Large intestine (tissue), 3 donors: ENCODE measurements around the gene FAM20B. TPM values are rescaled to one million over a fixed set of nuclear protein-coding genes. Genes with fewer than 3 reads are reported as not detected.
"Not testable (repeated sequence)": the region's sequence is repeated elsewhere in the genome, so short reads cannot be mapped to it uniquely, and the experiment has no call there.

Experiments used
- DNase-seq, 2 donors: peaks; one replicate each; pipeline versions ENCODE4 v3.0.0 to v3.0.0-alpha.2; 2013
- H3K27ac ChIP-seq: one replicate; pipeline ENCODE4 v1.5.1; 2013; ENCODE audit warnings: low read length
- H3K27me3 ChIP-seq: 2 replicates; pipeline ENCODE4 v1.6.1; 2013; ENCODE audit warnings: low read length; ENCODE audit not compliant: control insufficient read depth, insufficient read depth
- H3K36me3 ChIP-seq: 2 replicates; pipeline ENCODE4 v1.6.1; 2013; ENCODE audit warnings: low read length; ENCODE audit not compliant: control insufficient read depth, insufficient read depth
- H3K4me1 ChIP-seq: one replicate; pipeline ENCODE4 v1.6.1; 2013; ENCODE audit warnings: low read length; ENCODE audit not compliant: control insufficient read depth, insufficient read depth
- H3K4me3 ChIP-seq: one replicate; pipeline ENCODE4 v1.5.1; 2013; ENCODE audit warnings: low read length
- H3K9me3 ChIP-seq: one replicate; pipeline ENCODE4 v1.6.1; 2013; ENCODE audit warnings: mild to moderate bottlenecking, low read depth, low read length, moderate library complexity; ENCODE audit not compliant: control insufficient read depth
- WGBS: methylation state at CpG from one replicate; pipeline ENCODE4 v1.1.5; 2013; ENCODE audit warnings: low lambda C conversion rate; ENCODE audit not compliant: insufficient coverage; 5-methylcytosine and 5-hydroxymethylcytosine counted together
- polyA plus RNA-seq: library from polyadenylated mRNA; unstranded; fragments of 120-200 nt; gene quantifications from one replicate; pipeline ENCODE4 v1.2.1, GENCODE V29; 2013

FAM20B gene
- polyA plus RNA-seq, 1 donor: 24.1 TPM

- not testable (repeated sequence) for H3K9me3 ChIP-seq, H3K36me3 ChIP-seq, H3K27me3 ChIP-seq, DNase-seq, H3K27ac ChIP-seq, H3K4me3 ChIP-seq
- 50% methylated on average over 1 of the region's 8 CpGs for WGBS
- H3K4me1 ChIP-seq: peaks cover 12% of the 10 kb centered on the region
These were observed 23.6 kb upstream of the FAM20B start for GRCh38 chr1:179002064-179002463.

DNA sequence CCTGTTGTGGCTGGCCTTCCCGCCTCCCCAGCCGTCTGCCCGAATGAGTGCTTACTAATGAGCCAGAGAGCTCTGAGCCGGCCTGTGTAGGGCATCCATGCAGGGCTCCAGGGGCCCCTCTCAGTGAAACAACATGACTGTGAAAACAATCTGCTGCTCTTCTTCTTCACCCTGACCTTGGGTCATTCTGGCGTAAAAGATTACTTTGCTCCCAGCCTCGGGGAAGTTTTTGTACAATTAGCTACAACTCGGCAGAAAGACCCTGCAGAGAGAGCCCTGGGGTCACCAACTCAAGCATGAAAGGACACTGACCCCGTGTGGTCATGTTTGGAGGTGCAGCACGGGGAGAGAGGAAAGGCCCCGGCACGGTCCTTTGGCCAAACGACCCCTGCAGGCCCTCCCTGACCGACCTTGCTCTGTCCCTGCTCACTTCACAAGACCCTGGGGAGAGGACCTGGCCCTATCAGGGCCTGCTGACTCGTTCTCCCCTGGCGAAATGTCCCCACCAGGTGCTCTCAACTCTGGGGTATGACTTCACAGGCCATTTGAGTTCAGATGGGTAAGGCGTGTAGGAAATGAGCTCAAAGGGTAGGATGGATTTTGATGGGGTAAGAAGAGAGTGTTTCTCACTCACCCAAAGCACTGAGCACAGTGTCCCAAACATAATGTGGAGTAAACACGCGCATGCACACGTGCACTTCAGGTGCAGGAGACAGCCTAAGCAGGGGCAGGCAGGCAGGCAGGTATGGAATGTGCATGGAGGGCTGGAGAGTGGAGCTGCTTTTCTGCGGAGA is 22.9 kb upstream of the FAM20B start:
- Histone ChIP-seq H3K4me1 (peaks cover 12% of the 10 kb centered on the region), H3K4me3 (no peak overlapping the region), H3K36me3 (no peaks in the 10 kb centered on the region), H3K9me3 (no peaks in the 10 kb centered on the region), H3K27ac (peak overlapping the region; percentile 24), H3K27me3 (no peaks in the 10 kb centered on the region)
- DNase-seq: peak; percentile 68 to 82
- no CpG with 5 or more reads among the region's 20 CpGs for WGBS

GRCh38 chr1:179003512-179004066 is 22.1 kb upstream of the FAM20B start:
- H3K9me3 ChIP-seq: no peaks in the 10 kb centered on the region
- H3K4me1 ChIP-seq: peaks cover 12% of the 10 kb centered on the region
- 40% methylated on average over 2 of the region's 7 CpGs for WGBS
- peak in 1 of 2 donors; percentile 62 for DNase-seq
- peak overlapping the region; percentile 24 for H3K27ac ChIP-seq
- no peaks in the 10 kb centered on the region for H3K27me3 ChIP-seq
- no peak overlapping the region for H3K4me3 ChIP-seq
- H3K36me3 ChIP-seq: no peaks in the 10 kb centered on the region

- H3K27ac ChIP-seq: no peak overlapping the region
- no peak for DNase-seq
- H3K27me3 ChIP-seq: no peaks in the 10 kb centered on the region
- no peaks in the 10 kb centered on the region for H3K36me3 ChIP-seq
- H3K9me3 ChIP-seq: no peaks in the 10 kb centered on the region
- H3K4me3 ChIP-seq: no peak overlapping the region
- 100% methylated on average over 1 of the region's 7 CpGs for WGBS
- H3K4me1 ChIP-seq: peaks cover 12% of the 10 kb centered on the region
These were observed 18.5 kb upstream of the FAM20B start for GRCh38 chr1:179007233-179007632.

DNA sequence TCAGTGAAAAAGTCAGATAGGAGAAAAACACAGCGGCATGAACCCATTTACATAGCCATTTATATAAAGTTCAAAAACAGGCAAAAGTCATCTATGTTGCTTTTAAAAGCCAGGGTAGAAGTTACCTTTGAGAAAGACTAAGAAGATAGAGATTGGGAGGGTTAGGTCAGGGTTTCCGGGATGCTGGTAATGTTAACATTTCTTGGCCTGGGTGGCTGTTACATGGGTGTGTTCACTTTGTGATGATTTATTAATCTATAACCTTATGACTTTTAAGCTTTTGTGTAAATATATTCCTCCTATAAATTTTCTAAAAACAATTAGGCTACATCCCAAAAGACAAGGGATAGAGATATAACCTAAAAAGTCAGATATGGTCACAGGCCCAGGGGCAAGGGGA is 15.0 kb upstream of the FAM20B start:
- no CpG with 5 or more reads among the region's 2 CpGs for whole genome bisulfite sequencing
- no peak for DNase-seq
- H3K36me3 ChIP-seq: no peaks in the 10 kb centered on the region

DNA sequence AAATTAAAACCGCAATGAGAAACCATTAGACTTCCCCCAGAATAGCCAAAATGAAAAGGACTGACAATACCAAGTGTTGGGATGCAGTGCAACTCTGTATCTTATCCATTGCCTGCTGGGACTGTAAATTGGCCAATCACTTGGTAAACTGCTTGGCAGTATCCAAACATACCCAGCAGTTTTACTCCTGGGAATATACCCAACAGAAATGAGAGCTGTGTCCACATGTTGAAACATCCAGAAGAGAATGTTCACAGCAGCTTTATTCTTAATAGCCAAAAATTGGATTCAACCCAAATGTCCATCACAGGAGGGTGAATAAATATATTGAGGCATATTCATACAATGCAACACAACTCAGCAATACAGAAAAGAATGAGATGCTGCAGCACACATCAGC is 13.7 kb upstream of the FAM20B start:
- Histone ChIP-seq H3K27ac (no peak overlapping the region), H3K36me3 (no peaks in the 10 kb centered on the region), H3K9me3 (no peaks in the 10 kb centered on the region), H3K4me1 (peaks cover 8% of the 10 kb centered on the region), H3K27me3 (no peaks in the 10 kb centered on the region), H3K4me3 (no peak overlapping the region)
- WGBS: 100% methylated on average over 1 of the region's 1 CpG
- DNase-seq: no peak

More for the DNA sequence above, 15.0 kb upstream of the FAM20B start:
- Histone ChIP-seq H3K27me3 (no peaks in the 10 kb centered on the region), H3K4me1 (no peaks in the 10 kb centered on the region), H3K4me3 (no peak overlapping the region), H3K9me3 (no peaks in the 10 kb centered on the region), H3K27ac (no peak overlapping the region)

- WGBS: no CpG with 5 or more reads among the region's 1 CpG
- no peak overlapping the region for H3K4me3 ChIP-seq
- DNase-seq: no peak
- no peaks in the 10 kb centered on the region for H3K9me3 ChIP-seq
- H3K36me3 ChIP-seq: no peaks in the 10 kb centered on the region
- peaks cover 25% of the 10 kb centered on the region for H3K4me1 ChIP-seq
- H3K27ac ChIP-seq: no peak overlapping the region
- no peaks in the 10 kb centered on the region for H3K27me3 ChIP-seq
These were observed 11.6 kb upstream of the FAM20B start for GRCh38 chr1:179014123-179014522.

DNA sequence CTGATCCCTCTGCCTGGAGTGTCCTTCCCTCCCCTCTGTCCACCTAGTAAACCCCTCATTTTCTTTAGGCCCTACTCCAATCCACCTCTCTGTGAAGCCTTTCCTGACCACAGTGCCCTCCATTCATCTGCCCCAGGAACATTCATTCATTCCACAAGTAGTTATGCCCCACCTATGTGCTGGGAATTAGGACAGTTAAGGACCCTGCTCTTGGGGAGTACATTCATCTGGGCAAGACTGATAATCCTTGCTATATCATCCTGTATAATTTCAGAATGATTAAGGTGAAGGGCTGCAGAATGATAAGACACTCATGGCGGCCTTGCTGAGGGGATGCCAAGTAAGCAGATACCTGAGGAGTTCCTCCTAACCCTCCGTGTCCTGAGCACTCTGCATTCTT is 10.3 kb upstream of the FAM20B start:
- no peak for DNase-seq
- no peak overlapping the region for H3K27ac ChIP-seq
- H3K36me3 ChIP-seq: no peaks in the 10 kb centered on the region
- no peak overlapping the region for H3K4me3 ChIP-seq
- no peaks in the 10 kb centered on the region for H3K9me3 ChIP-seq
- WGBS: no CpG with 5 or more reads among the region's 2 CpGs
- no peaks in the 10 kb centered on the region for H3K27me3 ChIP-seq
- H3K4me1 ChIP-seq: peaks cover 29% of the 10 kb centered on the region

DNA sequence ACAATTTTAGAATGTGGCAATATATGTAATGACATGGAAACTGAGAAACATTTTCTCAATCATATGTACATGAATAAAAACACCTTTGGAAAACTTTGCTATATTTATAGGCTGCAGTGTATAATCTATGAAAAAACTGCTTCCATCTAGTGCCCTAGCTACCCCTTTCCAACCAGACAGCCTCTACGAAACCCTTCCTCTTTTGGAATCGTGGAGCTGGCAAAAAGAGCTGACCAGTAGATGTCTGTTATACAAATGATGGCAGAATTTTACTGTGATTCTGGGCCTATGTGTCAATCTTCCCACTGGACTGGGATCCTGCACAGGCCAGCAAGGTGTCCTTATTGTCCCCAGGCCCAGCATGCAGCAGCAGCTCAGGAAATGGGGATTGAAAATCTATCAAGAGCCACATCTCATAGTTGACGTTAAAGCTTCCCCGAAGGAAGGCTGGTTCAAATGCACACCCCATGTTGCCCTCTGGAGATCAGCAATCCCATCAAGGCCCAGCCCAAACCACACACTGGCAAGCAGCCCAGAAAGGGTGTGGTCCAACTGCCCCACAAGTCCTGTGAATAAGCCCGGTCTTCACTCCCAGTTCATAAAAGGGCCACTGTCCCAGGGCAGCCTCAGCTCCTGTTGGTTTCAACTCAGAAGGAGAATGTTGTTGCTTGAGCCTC is 8.8 kb upstream of the FAM20B start:
- Histone ChIP-seq H3K27ac (peak overlapping the region; percentile 98), H3K36me3 (no peaks in the 10 kb centered on the region), H3K9me3 (no peaks in the 10 kb centered on the region), H3K27me3 (no peaks in the 10 kb centered on the region), H3K4me1 (peaks cover 29% of the 10 kb centered on the region), H3K4me3 (peak overlapping the region; percentile 48)
- peak; percentile 92 to 94 for DNase-seq
- WGBS: no CpG with 5 or more reads among the region's 5 CpGs

DNA sequence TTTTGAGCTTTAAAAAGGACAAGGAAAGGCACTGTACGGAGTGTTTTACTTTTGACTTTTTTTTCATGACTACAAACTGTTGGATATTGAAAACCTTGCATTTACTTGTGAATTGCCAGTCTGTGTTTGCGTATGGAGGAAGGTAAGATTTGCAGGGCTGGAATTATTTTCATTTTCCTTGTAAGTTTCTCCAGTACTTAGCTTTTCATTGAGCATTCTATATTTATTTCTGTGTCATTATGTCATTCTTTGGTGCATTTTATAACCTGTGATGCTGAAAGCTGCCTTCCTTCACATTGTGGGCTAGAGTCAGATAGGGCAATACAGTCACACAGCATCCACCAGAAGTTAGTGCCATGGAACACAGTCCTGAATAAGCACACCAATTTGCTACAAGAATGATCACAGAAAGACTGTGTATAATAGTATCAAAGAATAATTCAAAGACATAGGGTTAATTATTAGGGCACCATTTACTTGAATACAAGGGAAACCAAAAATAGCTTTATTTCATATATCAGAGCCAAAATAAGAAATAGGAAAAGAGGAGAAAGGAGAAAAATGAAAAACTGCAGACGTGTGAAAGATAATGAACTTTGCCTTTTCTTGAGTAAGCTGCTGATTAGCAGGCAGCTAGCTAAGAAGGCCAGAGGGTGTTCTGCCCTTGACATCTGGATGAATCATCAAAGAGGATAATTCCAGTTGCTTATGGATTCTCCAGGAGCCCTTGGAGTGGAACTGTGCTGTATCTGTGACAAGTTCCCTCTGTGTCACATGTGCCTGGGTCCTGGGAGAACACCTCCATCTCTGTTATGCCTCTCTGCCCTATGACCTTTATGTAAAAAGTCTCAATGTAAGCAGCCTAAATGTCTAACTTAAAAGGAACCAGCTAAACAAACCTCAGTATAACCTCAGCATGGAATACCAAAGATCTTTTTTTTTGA is 8.0 kb upstream of the FAM20B start:
- Histone ChIP-seq H3K27ac (peak overlapping the region; percentile 98), H3K36me3 (no peaks in the 10 kb centered on the region), H3K4me3 (peak overlapping the region; percentile 48), H3K4me1 (peaks cover 29% of the 10 kb centered on the region), H3K9me3 (no peaks in the 10 kb centered on the region), H3K27me3 (no peaks in the 10 kb centered on the region)
- 71% methylated on average over 1 of the region's 3 CpGs for WGBS
- DNase-seq: peak; percentile 86 to 94
